ENCODE results near the gene PCDH9.

Gene PCDH9

DNA sequence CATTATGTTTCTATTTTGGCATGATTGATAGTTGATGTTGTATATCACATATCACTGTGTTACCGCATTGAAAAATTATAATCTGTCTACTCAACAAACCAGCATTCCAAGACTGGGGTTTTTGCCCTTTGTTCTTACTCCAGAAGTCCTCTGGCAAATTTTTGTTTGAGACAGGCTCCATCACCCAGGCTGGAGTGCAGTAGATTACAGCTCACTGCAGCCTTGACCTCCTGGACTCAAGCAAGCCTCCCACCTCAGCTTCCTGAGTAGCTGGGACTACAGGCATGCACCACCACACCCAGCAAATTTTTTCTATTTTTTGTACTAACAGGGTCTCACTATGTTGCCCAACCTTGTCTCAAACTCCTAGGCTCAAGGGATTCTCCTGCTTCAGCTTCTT, 741.0 kb downstream of the PCDH9 start:
- DNase-seq (ENCODE audit: extremely low read depth, low read depth), result no peak
- no peak overlapping the region for H3K4me3 ChIP-seq (replicated peaks; ENCODE audit: low read depth, low read length)
- TF ChIP-seq CTCF (IDR thresholded peaks at IDR 0.05; ENCODE audit: low read depth, low read length, missing control alignments), result no peak

DNA sequence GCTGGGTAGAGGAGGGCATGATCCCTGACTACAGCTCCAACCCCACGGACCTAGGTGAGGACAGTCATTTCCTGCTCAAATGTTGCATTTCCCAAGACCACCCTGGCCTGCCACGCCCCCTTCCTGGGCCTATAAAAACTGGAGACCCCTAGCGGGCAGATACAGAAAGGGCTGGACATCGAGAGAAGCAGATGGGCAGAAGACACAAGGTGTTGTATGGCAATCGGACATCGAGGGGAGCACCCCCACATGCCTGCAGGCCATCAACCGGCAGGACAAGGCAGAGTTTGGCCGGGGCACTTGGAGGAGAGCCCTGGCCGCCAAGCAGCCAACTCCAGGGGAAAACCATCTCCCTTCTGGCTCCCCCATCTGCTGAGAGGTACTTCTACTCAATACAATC, 746.4 kb downstream of the PCDH9 start:
- H3K4me3 ChIP-seq (replicated peaks; ENCODE audit: low read depth, low read length), result no peak overlapping the region
- DNase-seq (ENCODE audit: extremely low read depth, low read depth), result no peak
- no peak for TF ChIP-seq CTCF (IDR thresholded peaks at IDR 0.05; ENCODE audit: low read depth, low read length, missing control alignments)

DNA sequence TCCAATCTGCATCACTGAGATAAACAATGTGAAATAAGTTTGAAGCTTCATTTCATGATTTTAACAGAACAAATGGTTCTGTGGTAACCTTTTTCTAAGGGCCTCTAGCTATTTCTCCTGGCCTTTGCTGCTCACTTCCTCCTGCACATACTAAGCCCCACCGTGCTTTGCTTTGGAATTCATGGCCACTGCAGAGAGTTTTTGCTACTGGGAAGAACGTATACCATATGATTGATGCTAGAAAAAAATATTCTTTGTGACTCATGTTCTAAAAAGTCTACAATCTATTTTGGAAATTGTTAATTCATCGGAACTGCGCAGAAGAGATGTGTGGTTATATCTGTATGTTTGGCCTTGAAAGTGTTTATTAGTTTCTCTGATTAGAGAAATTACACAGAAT, 747.3 kb downstream of the PCDH9 start:
- no peak for DNase-seq (ENCODE audit: extremely low read depth, low read depth)
- TF ChIP-seq CTCF (IDR thresholded peaks at IDR 0.05; ENCODE audit: low read depth, low read length, missing control alignments), result no peak
- H3K4me3 ChIP-seq (replicated peaks; ENCODE audit: low read depth, low read length), result no peak overlapping the region

DNA sequence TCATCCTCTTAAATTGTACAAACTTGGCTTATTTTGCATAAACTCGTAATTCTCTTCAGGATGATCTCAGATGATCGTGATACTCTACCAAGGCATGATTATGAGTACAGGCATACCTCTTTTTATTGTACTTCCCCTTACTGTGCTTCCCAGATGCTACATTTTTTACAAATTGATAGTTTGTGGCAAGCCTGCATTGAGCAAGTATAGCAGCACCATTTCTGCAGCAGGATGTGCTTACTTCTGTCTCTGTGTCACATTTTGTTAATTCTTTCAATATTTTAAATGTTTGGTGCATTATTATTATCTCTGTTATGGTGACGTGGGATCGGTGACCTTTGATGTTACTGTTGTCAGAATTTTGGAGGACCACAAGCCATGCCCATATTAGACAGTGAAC, 752.3 kb downstream of the PCDH9 start:
- H3K4me3 ChIP-seq (replicated peaks; ENCODE audit: low read depth, low read length), result no peak overlapping the region
- no peak for DNase-seq (ENCODE audit: extremely low read depth, low read depth)
- no peak for TF ChIP-seq CTCF (IDR thresholded peaks at IDR 0.05; ENCODE audit: low read depth, low read length, missing control alignments)

GRCh38 chr13:66475061-66475460, 755.1 kb downstream of the PCDH9 start:
- no peak overlapping the region for H3K4me3 ChIP-seq (replicated peaks; ENCODE audit: low read depth, low read length)
- no peak for DNase-seq (ENCODE audit: extremely low read depth, low read depth)
- TF ChIP-seq CTCF (IDR thresholded peaks at IDR 0.05; ENCODE audit: low read depth, low read length, missing control alignments), result no peak

DNA sequence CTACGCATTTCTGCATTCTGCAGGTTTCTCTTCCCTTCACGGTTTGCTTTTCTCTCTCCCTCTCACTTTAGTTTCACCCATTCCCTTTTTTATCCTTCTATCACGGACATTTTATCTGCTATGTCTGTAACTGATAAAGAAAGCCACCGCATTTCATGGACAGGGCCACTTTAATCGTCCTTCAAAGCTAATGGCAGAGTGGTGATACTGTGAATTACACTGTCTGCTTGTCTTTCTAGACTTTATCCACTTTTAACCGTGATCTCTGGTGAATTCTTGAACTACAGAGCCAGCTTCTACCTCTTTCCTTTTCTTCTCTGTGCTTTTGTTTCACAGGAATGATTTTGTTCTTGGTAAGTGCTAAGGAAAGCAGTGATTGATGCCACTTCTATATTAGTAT, 760.4 kb downstream of the PCDH9 start:
- H3K4me3 ChIP-seq (replicated peaks; ENCODE audit: low read depth, low read length), result no peak overlapping the region
- no peak for DNase-seq (ENCODE audit: extremely low read depth, low read depth)
- no peak for TF ChIP-seq CTCF (IDR thresholded peaks at IDR 0.05; ENCODE audit: low read depth, low read length, missing control alignments)

DNA sequence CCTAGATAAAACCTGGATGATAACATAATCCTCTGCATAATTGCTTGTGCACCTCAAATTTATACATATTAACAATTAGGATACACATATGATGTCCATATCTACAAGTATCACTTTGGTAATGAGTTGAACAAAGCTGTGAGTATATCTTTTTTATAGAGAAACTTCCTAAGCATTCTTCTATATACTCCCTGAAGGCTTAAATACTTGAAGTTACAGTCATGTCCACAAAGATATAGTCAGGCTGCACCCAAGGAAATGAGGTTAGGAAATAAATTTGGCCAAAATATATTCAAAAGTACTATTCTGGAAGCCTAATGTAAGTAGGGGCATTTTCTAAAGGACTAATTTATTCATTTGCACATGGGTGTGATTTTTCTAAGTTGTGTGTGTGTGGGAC, 761.5 kb downstream of the PCDH9 start:
- no peak overlapping the region for H3K4me3 ChIP-seq (replicated peaks; ENCODE audit: low read depth, low read length)
- DNase-seq (ENCODE audit: extremely low read depth, low read depth), result no peak
- TF ChIP-seq CTCF (IDR thresholded peaks at IDR 0.05; ENCODE audit: low read depth, low read length, missing control alignments), result no peak

Data from HFF-Myc (cell line).